ENCODE data around the gene DOCK10.

The DOCK10 gene

GRCh38 chr2:224901121-224901676, 141.1 kb downstream of the DOCK10 start:
- no peak for TF ChIP-seq CTCF (IDR thresholded peaks at IDR 0.05; ENCODE audit: control insufficient read depth, insufficient read depth, low read depth, low read length, missing control alignments)
- no peak for DNase-seq (ENCODE audit: low read depth)
- H3K4me3 ChIP-seq (ENCODE audit: control insufficient read depth, low read depth, low read length), result no peak overlapping the region

- TF ChIP-seq CTCF (IDR thresholded peaks at IDR 0.05; ENCODE audit: control insufficient read depth, insufficient read depth, low read depth, low read length, missing control alignments), result no peak
- H3K4me3 ChIP-seq (ENCODE audit: control insufficient read depth, low read depth, low read length), result no peak overlapping the region
- no peak for DNase-seq (ENCODE audit: low read depth)
Measured at GRCh38 chr2:224895377-224895776, 146.9 kb downstream of the DOCK10 start.

- no peak for TF ChIP-seq CTCF (IDR thresholded peaks at IDR 0.05; ENCODE audit: control insufficient read depth, insufficient read depth, low read depth, low read length, missing control alignments)
- DNase-seq (ENCODE audit: low read depth), result no peak
- no peak overlapping the region for H3K4me3 ChIP-seq (ENCODE audit: control insufficient read depth, low read depth, low read length)
Measured at GRCh38 chr2:224894356-224894755, 147.9 kb downstream of the DOCK10 start.

GRCh38 chr2:224893848-224894247, 148.4 kb downstream of the DOCK10 start:
- TF ChIP-seq CTCF (IDR thresholded peaks at IDR 0.05; ENCODE audit: control insufficient read depth, insufficient read depth, low read depth, low read length, missing control alignments), result no peak

GRCh38 chr2:224892574-224893204, 149.6 kb downstream of the DOCK10 start:
- DNase-seq (ENCODE audit: low read depth), result no peak
- no peak for TF ChIP-seq CTCF (IDR thresholded peaks at IDR 0.05; ENCODE audit: control insufficient read depth, insufficient read depth, low read depth, low read length, missing control alignments)
- no peak overlapping the region for H3K4me3 ChIP-seq (ENCODE audit: control insufficient read depth, low read depth, low read length)

More at GRCh38 chr2:224893848-224894247, 148.4 kb downstream of the DOCK10 start:
- H3K4me3 ChIP-seq (ENCODE audit: control insufficient read depth, low read depth, low read length), result no peak overlapping the region
- DNase-seq (ENCODE audit: low read depth), result no peak

- no peak for DNase-seq (ENCODE audit: low read depth)
- no peak for TF ChIP-seq CTCF (IDR thresholded peaks at IDR 0.05; ENCODE audit: control insufficient read depth, insufficient read depth, low read depth, low read length, missing control alignments)
Measured at GRCh38 chr2:224890372-224890771, 151.9 kb downstream of the DOCK10 start.

More at GRCh38 chr2:224890372-224890771, 151.9 kb downstream of the DOCK10 start:
- H3K4me3 ChIP-seq (ENCODE audit: control insufficient read depth, low read depth, low read length), result no peak overlapping the region
